IPS-18a (cell line): Measurements from ENCODE around the gene HAPLN1.

Source experiments
- H3K27ac ChIP-seq: one replicate; pipeline ENCODE4 v1.5.1; 2013; ENCODE audit warnings: low read length
- H3K27me3 ChIP-seq: one replicate; pipeline ENCODE4 v1.6.1; 2013; ENCODE audit warnings: mild to moderate bottlenecking, low read length; ENCODE audit not compliant: control insufficient read depth, insufficient read depth
- H3K36me3 ChIP-seq: one replicate; pipeline ENCODE4 v1.6.1; 2013; ENCODE audit warnings: low read depth, low read length; ENCODE audit not compliant: control insufficient read depth
- H3K4me1 ChIP-seq: one replicate; pipeline ENCODE4 v1.6.1; 2013; ENCODE audit warnings: low read depth, low read length; ENCODE audit not compliant: control insufficient read depth
- H3K4me3 ChIP-seq: one replicate; pipeline ENCODE4 v1.5.1; 2013; ENCODE audit warnings: low read length
- H3K9ac ChIP-seq: one replicate; pipeline ENCODE4 v1.6.1; 2013; ENCODE audit warnings: mild to moderate bottlenecking, low read length, moderate library complexity
- H3K9me3 ChIP-seq: one replicate; pipeline ENCODE4 v1.6.1; 2013; ENCODE audit warnings: low read depth, low read length; ENCODE audit not compliant: control insufficient read depth

The HAPLN1 gene

GRCh38 chr5:83720836-83721537 lies at the start of gene HAPLN1:
Gene HAPLN1 (minus strand): TSS chr5:83720855. CDS start chr5:83673523, 47,332 bp downstream.
- Histone ChIP-seq H3K4me3 (peak within 1 kb of the TSS; percentile 68), H3K36me3 (no peaks in the 10 kb centered on the region), H3K4me1 (peaks cover 22% of the 10 kb centered on the region), H3K27me3 (peaks cover 4% of the 10 kb centered on the region), H3K9me3 (no peaks in the 10 kb centered on the region), H3K9ac (peak within 1 kb of the TSS; percentile 70), H3K27ac (no peak within 1 kb of the TSS)

GRCh38 chr5:83767409-83767992 lies 46.8 kb upstream of the HAPLN1 start:
- Histone ChIP-seq H3K27ac (no peak overlapping the region), H3K9ac (no peak overlapping the region), H3K27me3 (no peaks in the 10 kb centered on the region), H3K4me1 (no peaks in the 10 kb centered on the region), H3K9me3 (peaks cover 26% of the 10 kb centered on the region), H3K36me3 (no peaks in the 10 kb centered on the region), H3K4me3 (no peak overlapping the region)

GRCh38 chr5:83764101-83764500 lies 43.4 kb upstream of the HAPLN1 start:
- Histone ChIP-seq H3K4me1 (no peaks in the 10 kb centered on the region), H3K4me3 (no peak overlapping the region), H3K27ac (no peak overlapping the region), H3K9me3 (peaks cover 26% of the 10 kb centered on the region), H3K27me3 (no peaks in the 10 kb centered on the region), H3K36me3 (no peaks in the 10 kb centered on the region), H3K9ac (no peak overlapping the region)

- no peaks in the 10 kb centered on the region for H3K27me3 ChIP-seq
- H3K27ac ChIP-seq: no peak overlapping the region
Observed at GRCh38 chr5:83760579-83760978, 39.9 kb upstream of the HAPLN1 start.

GRCh38 chr5:83752700-83753099 lies 32.0 kb upstream of the HAPLN1 start:
- no peak overlapping the region for H3K27ac ChIP-seq
- no peaks in the 10 kb centered on the region for H3K9me3 ChIP-seq
- no peak overlapping the region for H3K4me3 ChIP-seq
- H3K9ac ChIP-seq: no peak overlapping the region
- no peaks in the 10 kb centered on the region for H3K27me3 ChIP-seq
- H3K36me3 ChIP-seq: no peaks in the 10 kb centered on the region
- no peaks in the 10 kb centered on the region for H3K4me1 ChIP-seq

More at GRCh38 chr5:83760579-83760978, 39.9 kb upstream of the HAPLN1 start:
- H3K9ac ChIP-seq: no peak overlapping the region
- H3K4me3 ChIP-seq: no peak overlapping the region
- no peaks in the 10 kb centered on the region for H3K9me3 ChIP-seq
- no peaks in the 10 kb centered on the region for H3K4me1 ChIP-seq
- no peaks in the 10 kb centered on the region for H3K36me3 ChIP-seq

GRCh38 chr5:83751201-83751600 lies 30.5 kb upstream of the HAPLN1 start:
- H3K36me3 ChIP-seq: no peaks in the 10 kb centered on the region
- no peaks in the 10 kb centered on the region for H3K4me1 ChIP-seq
- H3K9ac ChIP-seq: no peak overlapping the region
- H3K4me3 ChIP-seq: no peak overlapping the region
- H3K27me3 ChIP-seq: no peaks in the 10 kb centered on the region
- no peaks in the 10 kb centered on the region for H3K9me3 ChIP-seq
- no peak overlapping the region for H3K27ac ChIP-seq

GRCh38 chr5:83750749-83751148 lies 30.1 kb upstream of the HAPLN1 start:
- no peak overlapping the region for H3K9ac ChIP-seq
- H3K27ac ChIP-seq: no peak overlapping the region

GRCh38 chr5:83745816-83746215 lies 25.2 kb upstream of the HAPLN1 start:
- Histone ChIP-seq H3K9ac (no peak overlapping the region), H3K36me3 (no peaks in the 10 kb centered on the region), H3K4me1 (no peaks in the 10 kb centered on the region), H3K27me3 (no peaks in the 10 kb centered on the region), H3K27ac (no peak overlapping the region), H3K9me3 (no peaks in the 10 kb centered on the region), H3K4me3 (no peak overlapping the region)

More at GRCh38 chr5:83750749-83751148, 30.1 kb upstream of the HAPLN1 start:
- no peaks in the 10 kb centered on the region for H3K9me3 ChIP-seq
- H3K4me3 ChIP-seq: no peak overlapping the region
- H3K36me3 ChIP-seq: no peaks in the 10 kb centered on the region
- H3K4me1 ChIP-seq: no peaks in the 10 kb centered on the region
- no peaks in the 10 kb centered on the region for H3K27me3 ChIP-seq

GRCh38 chr5:83744821-83745220 lies 24.2 kb upstream of the HAPLN1 start:
- no peaks in the 10 kb centered on the region for H3K4me1 ChIP-seq
- H3K27ac ChIP-seq: no peak overlapping the region
- H3K27me3 ChIP-seq: no peaks in the 10 kb centered on the region
- no peak overlapping the region for H3K4me3 ChIP-seq
- no peak overlapping the region for H3K9ac ChIP-seq
- H3K9me3 ChIP-seq: no peaks in the 10 kb centered on the region
- no peaks in the 10 kb centered on the region for H3K36me3 ChIP-seq

GRCh38 chr5:83742089-83742488 lies 21.4 kb upstream of the HAPLN1 start:
- no peak overlapping the region for H3K4me3 ChIP-seq
- H3K27ac ChIP-seq: no peak overlapping the region
- H3K4me1 ChIP-seq: no peaks in the 10 kb centered on the region
- no peak overlapping the region for H3K9ac ChIP-seq
- no peaks in the 10 kb centered on the region for H3K9me3 ChIP-seq
- no peaks in the 10 kb centered on the region for H3K27me3 ChIP-seq
- no peaks in the 10 kb centered on the region for H3K36me3 ChIP-seq

GRCh38 chr5:83741571-83741970 lies 20.9 kb upstream of the HAPLN1 start:
- Histone ChIP-seq H3K36me3 (no peaks in the 10 kb centered on the region), H3K4me1 (no peaks in the 10 kb centered on the region), H3K27me3 (no peaks in the 10 kb centered on the region), H3K9ac (no peak overlapping the region), H3K27ac (no peak overlapping the region), H3K9me3 (no peaks in the 10 kb centered on the region), H3K4me3 (no peak overlapping the region)

- H3K4me3 ChIP-seq: no peak overlapping the region
- H3K4me1 ChIP-seq: no peaks in the 10 kb centered on the region
- H3K27me3 ChIP-seq: no peaks in the 10 kb centered on the region
- H3K9me3 ChIP-seq: no peaks in the 10 kb centered on the region
- H3K36me3 ChIP-seq: no peaks in the 10 kb centered on the region
- H3K27ac ChIP-seq: no peak overlapping the region
- H3K9ac ChIP-seq: no peak overlapping the region
Observed at GRCh38 chr5:83740741-83741140, 20.1 kb upstream of the HAPLN1 start.
